ENCODE results near the gene SMYD3. TPM values are rescaled to one million over a fixed set of nuclear protein-coding genes. Genes with fewer than 3 reads are reported as not detected.

SMYD3 gene
- total and polyA plus RNA-seq, 2 of the 13 experiments (the other 11 are each of a cell fraction or from before 2014, with no cell fraction given) = 27.7 to 35.8 TPM

- 0 out of 2 replicates have a peak, but pooled peaks have one; percentile 50 for TF ChIP-seq ZNF557 (CRISPR knock-in tag; IDR thresholded peaks at IDR 0.05)
- TF ChIP-seq ZBTB49 (CRISPR knock-in tag; IDR thresholded peaks at IDR 0.05; ENCODE audit: borderline replicate concordance) = no peak
- TF ChIP-seq ZNF512 (CRISPR knock-in tag; IDR thresholded peaks at IDR 0.05) = no peak
- no peak for TF ChIP-seq SATB2 (CRISPR knock-in tag; IDR thresholded peaks at IDR 0.05)
- TF ChIP-seq ZNF891 (CRISPR knock-in tag; IDR thresholded peaks at IDR 0.05) = no peak
- TF ChIP-seq THRA (CRISPR knock-in tag; IDR thresholded peaks at IDR 0.05; ENCODE audit: borderline replicate concordance) = peak; percentile 28; the same call in 1 of the 2 replicates
- TF ChIP-seq ZNF670 (CRISPR knock-in tag; IDR thresholded peaks at IDR 0.05; ENCODE audit: borderline replicate concordance) = no peak
- TF ChIP-seq MYC (CRISPR knock-in tag; IDR thresholded peaks at IDR 0.05; ENCODE audit: borderline replicate concordance) = no peak
- TF ChIP-seq EHMT2 (IDR thresholded peaks at IDR 0.05; ENCODE audit: borderline replicate concordance, low read depth, low read length) = no peak; the same call in 1 of the 2 replicates
- TF ChIP-seq WIZ (CRISPR knock-in tag; IDR thresholded peaks at IDR 0.05) = no peak
- no peak for TF ChIP-seq IRX3 (CRISPR knock-in tag; IDR thresholded peaks at IDR 0.05; ENCODE audit: borderline replicate concordance, low read depth)
- no peak for TF ChIP-seq CHCHD3 (CRISPR knock-in tag; IDR thresholded peaks at IDR 0.05)
- TF ChIP-seq NFE2L2 (IDR thresholded peaks at IDR 0.05; ENCODE audit: low read length) = no peak
- TF ChIP-seq KLF9 (CRISPR knock-in tag; IDR thresholded peaks at IDR 0.05; ENCODE audit: low read depth) = no peak
- TF ChIP-seq ZNF292 (CRISPR knock-in tag; IDR thresholded peaks at IDR 0.05; ENCODE audit: borderline replicate concordance, low read depth) = peak; percentile 96
- TF ChIP-seq ZNF317 (CRISPR knock-in tag; IDR thresholded peaks at IDR 0.05) = 0 out of 2 replicates have a peak, but pooled peaks have one; percentile 42
- no peak for TF ChIP-seq ZNF446 (CRISPR knock-in tag; IDR thresholded peaks at IDR 0.05)
- no peak for TF ChIP-seq SRSF4 (IDR thresholded peaks at IDR 0.05; ENCODE audit: low read depth, low read length, poor library complexity, severe bottlenecking)
- no peak for TF ChIP-seq NFYB (CRISPR knock-in tag; IDR thresholded peaks at IDR 0.05)
- no peak for TF ChIP-seq MTA3 (CRISPR knock-in tag; IDR thresholded peaks at IDR 0.05)
- TF ChIP-seq REPIN1 (CRISPR knock-in tag; IDR thresholded peaks at IDR 0.05; ENCODE audit: borderline replicate concordance, low read depth) = peak; percentile 63; the same call in 1 of the 2 replicates
- no peak for TF ChIP-seq HCFC1 (IDR thresholded peaks at IDR 0.05; ENCODE audit: low read depth, low read length)
- no peak for TF ChIP-seq NCOA5 (CRISPR knock-in tag; IDR thresholded peaks at IDR 0.05)
- TF ChIP-seq ZNF577 (CRISPR knock-in tag; IDR thresholded peaks at IDR 0.05; ENCODE audit: borderline replicate concordance, low read depth) = no peak
Measured at GRCh38 chr1:246187834-246188372, 319.2 kb downstream of the SMYD3 start (continued).
